ENCODE results near the gene TBC1D12.
A peak's percentile ranks its signal among the peaks of the same experiment; 100 is the strongest.
"Not testable (repeated sequence)": the region's sequence is repeated elsewhere in the genome, so short reads cannot be mapped to it uniquely, and the experiment has no call there.

TBC1D12 gene

DNA sequence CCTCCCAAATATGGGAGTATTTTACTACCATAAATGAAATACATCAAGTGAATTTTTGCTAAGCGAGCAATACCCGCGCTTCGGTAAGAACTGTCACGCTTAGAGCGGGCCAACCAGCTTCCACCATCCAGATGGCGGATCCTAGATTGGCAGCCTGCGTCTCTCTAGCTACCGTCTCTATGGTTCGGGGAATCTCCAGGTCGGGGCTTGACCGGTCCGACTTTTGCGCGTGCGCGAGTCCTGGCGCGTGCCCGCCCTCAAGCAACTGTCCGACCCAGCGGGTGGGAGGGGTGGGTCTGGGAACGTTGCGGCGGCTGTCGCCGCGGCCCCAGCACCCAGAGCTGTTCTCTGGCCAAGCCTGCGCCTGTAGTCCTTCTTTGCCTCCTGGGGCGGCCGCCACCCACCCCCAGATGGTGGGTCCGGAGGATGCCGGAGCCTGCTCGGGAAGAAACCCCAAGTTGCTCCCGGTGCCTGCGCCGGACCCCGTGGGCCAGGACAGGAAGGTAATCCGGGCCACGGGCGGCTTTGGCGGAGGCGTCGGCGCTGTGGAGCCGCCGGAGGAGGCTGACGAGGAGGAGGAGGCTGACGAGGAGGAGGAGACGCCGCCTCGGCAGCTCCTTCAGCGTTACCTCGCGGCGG, at the start of gene TBC1D12:
TSS of gene TBC1D12 (plus strand) at position 338 of the 639 bp plus-strand sequence. CDS start at position 411, 73 bp downstream.
- DNase-seq (ENCODE audit: low read depth, low spot score) = peak; percentile 85

GRCh38 chr10:94353336-94353735, 49.0 kb upstream of the TBC1D12 start:
- no peak for DNase-seq (ENCODE audit: low read depth, low spot score)

- no peak for DNase-seq (ENCODE audit: low read depth, low spot score)
Observed at GRCh38 chr10:94355841-94356240, 46.5 kb upstream of the TBC1D12 start.

DNA sequence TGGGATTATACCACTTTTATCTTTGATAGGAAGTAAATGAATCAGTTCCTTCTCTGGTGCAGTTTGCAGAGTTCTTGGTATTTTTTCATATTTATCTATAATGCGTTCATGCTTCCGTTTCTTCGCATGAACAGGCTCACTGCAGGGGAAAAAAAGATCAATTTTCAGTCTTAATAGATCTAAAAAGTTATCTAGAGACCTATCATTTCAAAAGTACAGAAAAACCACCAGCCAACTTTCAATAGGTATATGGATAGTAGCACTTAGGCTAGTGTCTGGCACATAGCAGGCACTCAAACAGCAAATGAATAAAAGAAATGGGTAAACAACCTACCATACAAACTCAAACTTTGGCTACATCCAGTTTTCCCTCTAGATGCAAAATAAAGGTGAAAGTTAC, 45.1 kb upstream of the TBC1D12 start:
- no peak for DNase-seq (ENCODE audit: low read depth, low spot score)

GRCh38 chr10:94358480-94358879, 43.9 kb upstream of the TBC1D12 start:
- DNase-seq (ENCODE audit: low read depth, low spot score) = peak; percentile 61

DNA sequence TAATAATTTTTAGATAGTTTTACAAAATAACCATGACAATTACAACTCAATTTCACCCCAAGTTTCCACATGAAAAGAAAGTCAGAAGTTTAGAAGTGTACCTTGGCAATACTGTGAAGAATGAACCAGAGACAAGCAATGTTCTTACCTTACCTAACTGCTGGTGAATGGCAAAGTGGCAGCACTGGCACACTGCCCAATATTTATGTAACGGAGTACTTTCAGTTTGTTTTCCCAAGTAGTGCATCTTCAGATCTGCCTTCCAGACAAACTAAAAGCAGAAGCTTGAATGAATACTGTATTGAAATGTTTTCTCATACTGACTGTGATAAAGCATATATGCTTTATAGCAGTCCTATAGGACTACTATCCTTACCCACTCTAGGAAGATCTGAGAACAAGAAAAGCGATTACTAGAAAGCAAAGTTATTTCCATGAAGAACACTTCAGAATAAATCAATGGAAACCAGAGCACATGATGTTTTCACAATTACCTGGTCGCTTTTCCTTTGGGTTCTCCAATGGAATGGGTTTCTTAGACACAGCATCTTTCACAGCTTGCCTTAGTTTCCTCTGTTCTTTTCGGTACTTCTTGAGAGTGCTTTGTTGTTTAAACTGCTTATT, 41.1 kb upstream of the TBC1D12 start:
- DNase-seq (ENCODE audit: low read depth, low spot score) = no peak

DNA sequence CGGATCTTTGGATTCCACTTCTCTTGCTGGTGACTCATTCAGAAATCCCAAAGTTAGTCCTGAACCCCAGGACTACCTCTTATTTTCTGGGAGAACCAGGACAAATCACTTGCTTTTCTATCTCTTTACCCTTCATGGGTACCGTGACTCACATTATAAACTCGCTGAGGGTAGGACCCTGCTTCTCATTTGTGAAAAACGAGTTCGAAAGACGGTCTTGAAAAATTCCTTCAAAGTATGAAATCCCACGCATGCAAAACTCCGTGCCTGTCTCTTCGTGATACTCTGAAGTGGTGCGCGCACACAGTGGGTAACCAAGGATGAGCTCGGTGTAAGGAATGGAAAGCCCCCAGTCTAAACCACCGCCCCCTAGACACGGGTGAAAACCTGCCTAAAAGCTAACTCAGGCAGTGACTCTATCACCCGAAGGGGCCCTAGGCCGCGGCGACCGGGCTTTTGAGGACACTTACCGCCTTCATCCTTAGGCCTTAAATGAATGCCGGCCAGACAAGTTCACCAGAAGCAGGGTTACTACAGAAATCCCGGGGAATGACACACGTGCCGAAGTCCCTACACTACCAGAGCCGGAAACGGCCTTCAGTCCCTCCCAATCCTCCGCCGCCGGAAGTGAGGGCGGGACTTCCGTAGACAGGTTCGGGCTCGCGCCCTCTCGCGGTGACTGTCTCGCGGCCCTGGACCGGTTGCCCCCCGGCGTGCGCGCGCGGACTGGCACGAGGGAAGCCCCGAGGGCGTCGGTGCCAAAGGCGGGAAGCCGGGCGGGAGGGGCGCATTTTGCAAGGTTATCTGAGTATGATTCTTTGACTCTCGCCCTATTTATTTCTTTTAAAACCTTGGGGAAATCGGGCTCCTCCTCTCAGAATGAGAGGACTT, 39.7 kb upstream of the TBC1D12 start, which contains the start of gene NOC3L:
TSS of gene NOC3L (minus strand) at position 580 of the 891 bp plus-strand sequence. CDS start at position 479, 101 bp downstream.
- DNase-seq (ENCODE audit: low read depth, low spot score) = peak; percentile 72

- no peak for DNase-seq (ENCODE audit: low read depth, low spot score)
Observed at GRCh38 chr10:94363251-94363565, 39.1 kb upstream of the TBC1D12 start.

GRCh38 chr10:94364482-94364881, 37.9 kb upstream of the TBC1D12 start:
- DNase-seq (ENCODE audit: low read depth, low spot score) = no peak

GRCh38 chr10:94366382-94366781, 36.0 kb upstream of the TBC1D12 start:
- no peak for DNase-seq (ENCODE audit: low read depth, low spot score)

GRCh38 chr10:94370501-94370900, 31.8 kb upstream of the TBC1D12 start:
- DNase-seq (ENCODE audit: low read depth, low spot score) = no peak

DNA sequence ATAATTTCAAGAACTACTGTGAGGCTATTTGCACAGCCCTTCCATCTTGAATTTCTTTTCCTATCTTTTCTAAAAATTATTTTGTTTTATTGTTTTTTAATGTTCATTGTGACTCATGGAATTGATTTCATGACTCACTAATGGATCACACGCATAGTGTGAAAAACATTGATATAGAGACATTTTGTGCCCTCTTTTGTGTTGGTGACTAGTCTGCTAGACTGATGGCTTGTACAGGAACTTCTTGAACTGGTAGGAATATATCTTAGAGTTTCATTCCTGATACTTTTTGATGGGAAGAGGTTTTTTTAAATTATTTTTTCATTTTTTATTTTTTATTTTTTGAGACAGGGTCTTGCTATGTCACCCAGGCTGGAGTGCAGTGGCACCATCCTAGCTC, 27.0 kb upstream of the TBC1D12 start:
- DNase-seq (ENCODE audit: low read depth, low spot score) = no peak

DNA sequence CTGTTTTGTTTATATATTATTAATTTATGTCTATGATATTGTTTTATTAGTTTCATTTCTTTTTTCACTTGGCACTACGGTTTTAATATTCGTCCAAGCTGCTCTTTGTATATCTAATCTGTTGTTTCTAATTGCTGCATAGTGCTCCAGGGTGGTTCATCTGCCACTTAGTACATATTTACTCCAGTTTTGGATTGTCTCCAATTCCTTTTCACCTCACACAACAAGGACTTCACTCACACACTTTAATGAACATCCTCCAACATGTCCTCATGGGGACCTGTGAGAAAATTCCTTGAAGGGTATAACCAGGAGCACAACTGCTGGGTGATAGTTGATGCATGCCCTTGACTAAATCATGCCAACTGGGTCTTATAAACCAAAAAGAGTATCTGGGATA, 25.5 kb upstream of the TBC1D12 start:
- no peak for DNase-seq (ENCODE audit: low read depth, low spot score)

GRCh38 chr10:94383530-94383929, 18.8 kb upstream of the TBC1D12 start:
- no peak for DNase-seq (ENCODE audit: low read depth, low spot score)

DNA sequence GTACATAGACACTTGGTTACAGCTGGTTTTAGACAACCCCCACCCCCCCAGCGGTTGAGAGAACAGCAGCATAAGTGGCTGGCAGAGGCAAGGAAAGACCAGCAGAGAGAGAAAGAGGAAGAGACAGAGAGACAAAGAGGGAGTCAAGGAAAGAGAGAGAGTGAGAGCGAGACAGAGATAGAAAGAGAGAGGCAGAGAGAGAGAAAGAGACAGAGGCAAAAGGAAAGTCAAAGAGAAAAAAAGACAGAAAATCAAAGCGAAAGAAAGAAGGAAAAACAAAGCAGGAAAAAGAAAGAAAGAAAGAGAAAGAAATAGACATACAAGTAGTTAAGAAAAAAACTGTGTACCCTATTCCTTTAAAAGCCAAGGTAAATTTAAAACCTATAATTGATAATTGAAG, 16.6 kb upstream of the TBC1D12 start:
- DNase-seq (ENCODE audit: low read depth, low spot score) = not testable (repeated sequence)

GRCh38 chr10:94392117-94392516, 10.2 kb upstream of the TBC1D12 start:
- DNase-seq (ENCODE audit: low read depth, low spot score) = not testable (repeated sequence)

GRCh38 chr10:94397549-94398370, 4.6 kb upstream of the TBC1D12 start:
- no peak for DNase-seq (ENCODE audit: low read depth, low spot score)

DNA sequence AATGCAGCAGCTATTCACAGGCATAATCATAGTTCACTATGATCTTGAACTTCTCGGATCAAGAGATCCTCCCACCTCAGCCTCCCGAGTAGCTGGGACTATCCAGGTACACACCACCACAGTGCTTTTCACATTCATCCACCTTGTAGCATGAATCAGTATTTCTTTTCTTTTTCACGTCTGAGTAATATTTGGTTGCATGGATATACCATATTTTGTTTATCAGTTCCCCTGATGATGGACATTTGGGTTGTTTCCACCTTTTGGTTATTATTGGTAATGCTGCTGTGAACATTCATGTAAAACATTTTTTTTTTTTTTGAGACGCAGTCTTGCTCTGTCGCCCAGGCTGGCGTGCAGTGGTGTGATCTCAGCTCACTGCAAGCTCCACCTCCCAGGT, 3.6 kb upstream of the TBC1D12 start:
- no peak for DNase-seq (ENCODE audit: low read depth, low spot score)

- no peak for DNase-seq (ENCODE audit: low read depth, low spot score)
Observed at GRCh38 chr10:94402843-94403379, 570 bp downstream of the TBC1D12 start.

DNA sequence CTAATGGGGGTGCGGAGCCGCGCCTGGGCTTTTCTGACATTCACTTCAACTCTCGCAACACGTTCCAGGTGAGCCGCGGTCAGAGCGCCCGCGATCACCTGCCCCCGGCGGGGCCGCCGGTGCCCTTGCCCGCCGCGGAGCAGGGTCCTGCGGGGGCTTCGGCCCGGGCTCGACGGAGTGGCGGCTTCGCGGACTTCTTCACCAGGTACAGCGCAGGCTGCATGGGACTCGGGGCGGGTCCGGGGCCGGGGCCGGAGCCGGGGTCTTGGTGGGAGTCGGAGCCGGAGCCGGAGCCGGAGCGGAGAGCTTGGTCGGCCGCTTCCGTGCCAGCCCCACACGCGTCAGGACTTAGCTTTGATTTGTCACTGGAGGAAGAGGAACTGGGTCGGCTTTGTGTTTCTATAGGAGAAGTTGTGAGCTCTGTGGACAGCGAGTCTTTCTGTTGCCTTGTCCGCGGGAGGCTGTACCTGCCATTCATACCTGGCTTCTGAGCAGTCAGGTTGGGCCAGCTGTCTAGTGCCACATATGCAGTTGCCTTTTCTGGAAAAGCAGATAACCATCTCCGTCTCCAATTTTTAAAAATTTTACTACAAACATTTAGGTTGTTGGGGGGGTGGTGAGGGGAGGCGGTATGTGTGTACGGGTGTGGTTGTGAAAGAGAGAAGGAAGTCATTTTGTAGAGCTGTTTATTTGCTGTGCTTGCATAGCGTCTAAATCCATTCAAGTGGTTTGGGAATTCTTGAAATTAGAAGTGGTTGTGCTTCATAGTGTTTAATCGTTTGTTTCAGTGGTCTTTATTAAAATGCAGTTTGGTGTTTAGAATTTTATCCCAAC, 1.3 kb downstream of the TBC1D12 start:
- DNase-seq (ENCODE audit: low read depth, low spot score) = no peak
